ENCODE measurements around the gene NUP93.

- TF ChIP-seq POLR2A (IDR thresholded peaks at IDR 0.05; ENCODE audit: low read length): no peak
- TF ChIP-seq CTCF (IDR thresholded peaks at IDR 0.05): no peak
- TF ChIP-seq CHD4 (IDR thresholded peaks at IDR 0.05; ENCODE audit: borderline replicate concordance): no peak
- no peak for TF ChIP-seq FOSL2 (IDR thresholded peaks at IDR 0.05)
- no peak for TF ChIP-seq FOSL2 (CRISPR knock-in tag; IDR thresholded peaks at IDR 0.05)
- TF ChIP-seq MYC (IDR thresholded peaks at IDR 0.05; ENCODE audit: borderline replicate concordance, low read length): no peak
These were observed 20.4 kb upstream of the NUP93 start for GRCh38 chr16:56709443-56710040.
